ENCODE data around the gene CACNA1B. TPM values are rescaled to one million over a fixed set of nuclear protein-coding genes. Genes with fewer than 3 reads are reported as not detected.

The CACNA1B gene
- total and polyA plus RNA-seq, 2 of the 4 experiments (the other 2 are of a cell fraction), result 0.02 TPM; not detected in 1

GRCh38 chr9:138119202-138120027 lies 241.8 kb downstream of the CACNA1B start:
- H3K4ac ChIP-seq (ENCODE audit: low read depth, low read length), result no peak overlapping the region
- DNase-seq (no peak), ATAC-seq (ENCODE audit: low read depth) (no peak)
- H2BK20ac ChIP-seq (ENCODE audit: low read depth, low read length), result no peak overlapping the region
- no peak overlapping the region for H3K9ac ChIP-seq (ENCODE audit: low read depth, low read length)
- ChIA-PET POLR2A (ENCODE audit: unreplicated experiment) (no interaction called here), CTCF (no interaction called here)
- no peak overlapping the region for H3K4me2 ChIP-seq (ENCODE audit: low read depth, low read length)
- no peak overlapping the region for H2BK5ac ChIP-seq (ENCODE audit: low read depth, low read length, poor library complexity, severe bottlenecking)
- no peaks in the 10 kb centered on the region for H4K20me1 ChIP-seq (ENCODE audit: insufficient read depth, low read length)
- H2BK15ac ChIP-seq (ENCODE audit: low read depth, low read length), result no peak overlapping the region
- no peaks in the 10 kb centered on the region for H3K27me3 ChIP-seq (ENCODE audit: control insufficient read depth, insufficient read depth, low read length)
- 44% methylated on average over 3 of the region's 25 CpGs; no CpG with 5 or more reads in 1 of the 2 experiments for WGBS, 2 experiments (ENCODE audit: extremely low coverage in 2 of 2, insufficient read length in 1 of 2)
- no peak overlapping the region for H2AFZ ChIP-seq (replicated peaks; ENCODE audit: low read length, poor library complexity)
- no peak overlapping the region for H2AK9ac ChIP-seq (replicated peaks; ENCODE audit: low read depth, low read length, poor library complexity)
- no peak overlapping the region for H3K23ac ChIP-seq (ENCODE audit: low read depth, low read length)
- H3K18ac ChIP-seq (ENCODE audit: low read depth, low read length), result no peak overlapping the region
- H3K9me1 ChIP-seq (ENCODE audit: insufficient read depth, low read length), result no peaks in the 10 kb centered on the region
- no peak overlapping the region for H3K14ac ChIP-seq (replicated peaks; ENCODE audit: low read depth, low read length)
- no TSS peak for BruUV-seq (replicated peaks)
- no peak overlapping the region for H4K8ac ChIP-seq (ENCODE audit: low read depth in 2 of 2, low read length in 2 of 2)
- intact Hi-C loops (cut with micrococcal nuclease) (no loop called here), in situ Hi-C loops (cut with MboI; ENCODE audit: low sequenced_read_pairs) (no loop called here), dilution Hi-C loops (cut with HindIII; ENCODE audit: low sequenced_read_pairs, unreplicated experiment) (no loop called here)
- H3K4me3 ChIP-seq (ENCODE audit: insufficient read depth, low read depth, low read length), result no peak overlapping the region
- H3K9me3 ChIP-seq (ENCODE audit: control insufficient read depth, insufficient read depth, low read length), result peaks cover 72% of the 10 kb centered on the region
- no peak overlapping the region for H4K91ac ChIP-seq (ENCODE audit: insufficient read depth, low read depth, low read length)
- no peak overlapping the region for H2AK5ac ChIP-seq (ENCODE audit: low read depth, low read length)
- no peaks in the 10 kb centered on the region for H3K79me1 ChIP-seq (ENCODE audit: low read depth in 1 of 2, low read length in 2 of 2)
- H3K56ac ChIP-seq (ENCODE audit: extremely low read depth, insufficient read depth, low read length), result no peak overlapping the region
- no peaks in the 10 kb centered on the region for H3K4me1 ChIP-seq (ENCODE audit: control insufficient read depth, insufficient read depth, low read length)
- TF ChIP-seq MAFK (IDR thresholded peaks at IDR 0.05; ENCODE audit: low read depth, low read length) (no peak), RAD21 (IDR thresholded peaks at IDR 0.05; ENCODE audit: low read length) (no peak), NFE2L2 (IDR thresholded peaks at IDR 0.05; ENCODE audit: low read depth, low read length) (no peak), RCOR1 (IDR thresholded peaks at IDR 0.05; ENCODE audit: insufficient replicate concordance, low read length) (no peak), POLR2A (IDR thresholded peaks at IDR 0.05; ENCODE audit: low read depth, low read length) (no peak), RFX5 (IDR thresholded peaks at IDR 0.05; ENCODE audit: low read depth, low read length) (no peak), CHD1 (IDR thresholded peaks at IDR 0.05; ENCODE audit: low read depth, low read length) (no peak), CTCF (conservative IDR thresholded peaks at IDR 0.05; ENCODE audit: low read depth, low read length) (no peak)
- H3K27ac ChIP-seq (ENCODE audit: insufficient read depth, low read length), result no peak overlapping the region
- no peak overlapping the region for H2BK120ac ChIP-seq (ENCODE audit: low read depth, low read length)
- H4K5ac ChIP-seq (ENCODE audit: low read depth, low read length), result no peak overlapping the region
- no peaks in the 10 kb centered on the region for H3K36me3 ChIP-seq (ENCODE audit: control insufficient read depth, insufficient read depth, low read length)

Measured in IMR-90 (cell line).